HG03280 (cell line): ENCODE results near the gene PHLPP2.
"Not testable (repeated sequence)": the region's sequence is repeated elsewhere in the genome, so short reads cannot be mapped to it uniquely, and the experiment has no call there.

Source experiments
- ATAC-seq: cut with Tn5 transposase; IDR thresholded peaks from one replicate; pipeline ENCODE4 v1.9.1; 2021; ENCODE audit warnings: mild to moderate bottlenecking, moderate library complexity; ENCODE audit not compliant: unreplicated experiment

PHLPP2 gene

DNA sequence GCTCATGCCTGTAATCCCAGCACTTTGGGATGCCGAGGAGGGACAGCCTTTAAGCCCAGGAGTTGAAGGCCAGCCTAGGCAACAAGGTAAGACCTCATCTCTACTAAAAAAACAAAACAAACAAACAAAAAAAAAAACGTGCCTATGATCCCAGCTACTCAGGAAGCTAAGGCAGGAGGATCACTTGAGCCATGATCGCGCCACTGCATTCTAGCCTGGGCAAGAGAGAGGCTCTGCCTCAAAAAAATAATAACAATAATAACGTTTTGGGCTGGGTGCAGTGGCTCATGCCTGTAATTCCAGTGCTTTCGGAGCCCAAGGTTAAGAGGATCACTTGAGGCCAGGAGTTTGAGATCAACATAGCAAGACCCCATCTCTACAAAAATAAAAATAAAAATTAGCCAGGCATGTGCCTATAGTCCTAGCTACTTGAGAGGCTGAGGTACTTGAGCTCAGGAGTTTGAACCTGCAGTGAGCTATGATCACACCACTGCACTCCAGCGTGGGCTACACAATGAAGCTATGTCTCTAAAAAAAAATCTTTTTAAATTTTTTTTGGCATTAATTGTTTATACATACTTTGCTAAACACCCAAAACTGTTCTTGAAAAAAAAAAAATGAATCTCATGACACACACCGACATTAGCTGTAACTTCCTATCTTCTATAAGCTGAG, 3.3 kb downstream of the PHLPP2 start:
- ATAC-seq = no peak

DNA sequence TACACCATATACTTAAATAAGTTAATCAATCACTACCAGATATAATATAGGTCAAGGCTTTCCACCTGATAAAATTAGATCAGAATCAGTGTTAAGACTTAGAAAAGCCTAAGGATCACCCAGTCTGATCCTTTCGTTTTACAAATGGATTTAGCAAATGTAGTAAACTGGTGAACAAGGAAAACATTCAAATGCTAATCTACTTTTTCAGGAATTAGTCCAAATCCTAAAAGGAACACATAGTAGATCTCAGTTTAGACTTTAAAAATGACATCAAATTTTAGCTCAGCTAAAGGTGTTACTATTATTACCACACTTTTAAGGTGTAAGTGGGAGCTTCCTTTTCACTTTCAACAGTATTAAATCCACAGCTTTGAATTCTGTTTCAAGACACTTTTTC, 12.0 kb downstream of the PHLPP2 start:
- ATAC-seq = no peak

DNA sequence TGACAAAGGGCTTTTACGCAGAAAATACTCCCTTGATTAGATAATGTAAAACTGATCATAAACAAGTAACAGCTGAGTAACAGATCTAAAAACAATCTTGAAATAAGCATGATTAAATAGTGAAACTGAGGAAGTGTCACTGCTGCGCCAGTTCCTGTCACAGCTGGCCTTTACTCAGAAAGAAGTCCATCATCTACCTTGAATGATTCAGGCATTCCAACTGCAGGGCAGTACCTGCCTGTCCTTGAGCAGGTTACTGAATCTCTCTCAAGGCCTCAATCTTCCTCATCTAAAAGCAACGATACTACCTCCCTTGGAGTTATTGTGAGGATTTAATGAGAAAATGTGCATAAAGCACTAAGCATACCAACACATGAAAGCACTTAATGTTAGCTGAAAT, 12.7 kb downstream of the PHLPP2 start:
- ATAC-seq = no peak

DNA sequence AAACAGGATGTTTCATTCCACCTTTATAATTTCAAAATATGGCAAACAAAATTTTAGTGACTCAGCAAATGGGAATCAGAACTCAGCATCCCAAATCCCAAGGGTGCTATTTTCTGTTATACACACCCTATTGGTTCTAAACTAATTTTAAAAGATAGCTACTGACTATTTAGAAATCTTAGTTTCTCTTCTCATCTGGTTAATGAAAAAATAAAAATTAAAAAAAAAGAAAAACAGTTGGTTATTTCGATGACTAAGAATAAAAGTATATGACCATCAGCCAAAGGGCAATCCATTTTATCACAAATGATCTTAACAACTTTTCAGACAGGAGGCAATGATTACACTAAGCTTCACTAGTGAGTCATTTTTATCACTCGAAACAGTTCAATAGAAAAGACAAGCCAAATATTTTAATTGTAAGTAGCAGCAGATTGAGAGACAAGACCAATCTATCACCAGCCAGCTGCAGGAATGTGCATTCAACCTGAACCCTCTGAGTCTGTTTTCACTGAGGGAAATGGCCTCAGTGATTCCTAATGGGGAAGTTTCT, 15.2 kb downstream of the PHLPP2 start:
- ATAC-seq = no peak

DNA sequence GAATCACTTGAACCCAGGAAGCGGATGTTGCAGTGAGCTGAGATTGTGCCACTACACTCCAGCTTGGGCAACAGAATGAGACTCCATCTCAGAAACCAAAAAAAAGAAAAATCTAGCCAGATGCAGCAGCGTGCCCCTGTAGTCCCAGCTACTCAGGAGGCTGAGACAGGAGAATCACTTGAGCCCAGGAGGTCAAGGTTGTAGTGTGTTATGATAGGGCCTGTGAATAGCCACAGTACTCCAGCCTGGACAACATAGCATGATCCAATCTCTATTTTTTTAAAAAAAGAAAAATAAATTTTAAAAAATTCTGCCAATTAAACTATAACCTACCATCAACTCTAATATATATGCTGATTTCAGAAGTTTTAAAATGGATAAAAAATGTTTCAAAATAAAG, 15.8 kb downstream of the PHLPP2 start:
- ATAC-seq = no peak

DNA sequence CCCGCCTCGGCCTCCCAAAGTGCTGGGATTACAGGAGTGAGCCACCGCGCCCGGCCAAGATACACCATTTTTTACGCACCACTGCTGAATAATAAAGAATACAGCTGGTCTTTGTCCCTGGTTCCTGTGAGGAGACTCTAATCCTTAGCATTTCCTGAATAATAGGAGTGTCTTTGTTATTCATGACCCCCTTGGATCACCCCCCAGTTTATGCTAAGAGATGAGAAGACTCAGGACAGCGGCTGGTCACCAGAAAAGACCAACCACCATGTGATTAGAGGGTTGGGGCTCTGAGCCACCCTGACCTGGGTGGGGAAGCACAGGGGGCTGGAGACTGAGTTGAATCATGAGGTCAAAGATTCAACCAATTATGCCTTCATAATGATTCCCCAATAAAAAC, 17.3 kb downstream of the PHLPP2 start:
- ATAC-seq = no peak

DNA sequence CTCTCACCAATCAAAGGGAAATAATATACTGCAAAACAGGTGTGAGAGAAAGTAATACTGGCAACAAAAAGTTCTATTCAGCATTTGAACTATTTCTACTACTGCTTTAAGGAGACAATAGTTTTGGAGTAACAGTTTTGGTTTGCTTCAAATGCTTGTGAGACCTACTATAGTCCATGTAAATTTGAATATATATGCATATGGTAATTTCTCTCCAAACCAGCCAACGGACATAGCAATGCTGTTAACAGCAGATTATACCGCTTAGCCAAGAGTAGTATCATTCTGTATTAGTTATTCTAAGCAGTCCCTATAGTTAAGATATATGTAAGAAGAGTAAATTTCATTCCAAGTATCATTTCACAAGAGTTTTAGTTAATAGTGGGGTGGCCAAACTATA, 18.5 kb downstream of the PHLPP2 start:
- no peak for ATAC-seq

DNA sequence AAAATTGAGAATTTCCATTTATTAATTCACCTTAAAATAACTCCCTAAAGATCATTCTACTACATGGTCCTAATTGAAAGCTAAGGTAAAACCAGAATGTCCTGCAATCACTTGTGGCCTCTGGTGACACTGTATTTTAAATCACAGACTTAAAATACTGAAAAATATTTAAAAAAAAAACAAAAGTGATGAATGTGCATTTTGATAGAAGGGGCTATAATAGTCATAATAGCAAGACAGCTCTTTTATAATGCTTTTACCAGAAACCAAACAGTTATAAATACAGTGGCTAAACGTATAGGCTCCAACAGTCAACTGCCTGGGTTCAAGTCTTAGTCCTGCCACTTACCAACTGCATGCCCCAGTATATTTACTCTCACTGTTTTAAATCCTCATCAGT, 21.2 kb downstream of the PHLPP2 start:
- ATAC-seq = no peak

DNA sequence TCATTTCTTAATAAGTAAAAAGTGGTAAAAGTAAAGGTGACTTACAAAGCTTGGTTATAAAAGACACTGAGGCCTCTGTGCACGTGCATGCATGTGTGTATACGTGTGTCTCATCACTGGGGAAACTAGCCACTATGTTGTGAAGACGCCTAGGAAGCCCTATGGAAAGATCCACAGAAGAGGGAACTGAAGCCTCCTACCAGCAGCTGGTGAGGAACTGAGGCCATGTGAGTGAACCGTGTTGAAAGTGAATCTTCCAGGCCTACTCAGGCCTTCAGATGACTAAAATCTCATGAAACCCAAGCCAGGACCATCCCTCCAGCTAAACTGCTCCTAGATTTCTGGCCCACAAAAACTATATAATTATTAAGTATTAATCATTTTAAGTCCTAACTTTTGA, 23.7 kb downstream of the PHLPP2 start:
- no peak for ATAC-seq

DNA sequence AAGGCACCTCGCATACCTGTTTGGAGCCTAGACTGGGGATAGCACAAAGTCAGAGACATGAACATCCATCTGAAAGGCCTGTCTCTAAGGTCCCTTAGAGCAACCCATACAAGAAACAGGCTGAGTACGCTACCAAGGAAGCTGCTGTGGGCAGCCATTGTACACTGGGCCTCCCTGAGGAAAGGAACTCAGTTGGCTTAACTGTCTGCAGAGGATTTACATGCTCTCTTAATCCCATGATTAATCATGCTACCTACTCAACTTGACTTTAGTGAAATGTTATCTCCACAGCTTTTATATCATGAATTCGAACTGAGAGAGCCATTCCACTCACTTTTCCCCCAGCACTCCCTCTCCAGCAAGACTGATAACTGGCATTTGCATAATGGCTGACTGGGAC, 26.0 kb downstream of the PHLPP2 start:
- no peak for ATAC-seq

DNA sequence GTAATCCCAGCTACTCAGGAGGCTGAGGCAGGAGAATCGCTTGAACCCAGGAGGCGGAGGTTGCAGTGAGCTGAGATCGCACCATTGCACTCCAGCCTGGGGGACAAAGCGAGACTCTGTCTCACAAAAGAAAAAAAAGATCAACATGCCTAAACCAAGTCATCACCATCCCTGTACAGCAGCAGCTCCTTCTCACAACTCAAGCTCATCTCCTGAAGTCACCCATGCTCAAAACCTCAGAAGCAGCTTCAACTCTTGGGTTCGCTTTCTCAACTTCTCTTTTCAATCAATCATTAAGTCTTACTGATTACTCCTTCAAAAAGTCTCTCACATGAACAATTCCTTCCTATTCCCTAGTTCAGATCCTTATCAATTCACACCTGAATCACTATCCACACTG, 31.3 kb downstream of the PHLPP2 start:
- ATAC-seq = no peak

DNA sequence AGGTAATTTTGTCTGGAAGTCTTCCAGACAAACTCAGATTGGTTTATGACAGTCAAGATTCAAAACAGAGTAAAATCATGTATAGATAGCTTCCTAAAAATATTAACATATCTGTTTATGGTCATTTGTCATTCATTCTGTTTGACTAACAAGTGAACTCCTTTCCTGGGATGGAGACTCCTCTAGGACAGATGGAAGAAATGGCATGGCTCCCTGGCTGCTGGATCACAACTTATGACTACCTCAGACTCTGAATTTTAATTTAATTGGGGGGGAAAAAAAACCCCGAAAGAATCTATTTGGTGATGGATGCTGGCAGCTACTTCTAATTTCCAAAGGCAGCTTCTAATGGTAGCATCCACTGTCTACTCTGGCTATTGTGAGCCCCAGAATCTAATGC, 34.6 kb downstream of the PHLPP2 start:
- ATAC-seq = no peak

DNA sequence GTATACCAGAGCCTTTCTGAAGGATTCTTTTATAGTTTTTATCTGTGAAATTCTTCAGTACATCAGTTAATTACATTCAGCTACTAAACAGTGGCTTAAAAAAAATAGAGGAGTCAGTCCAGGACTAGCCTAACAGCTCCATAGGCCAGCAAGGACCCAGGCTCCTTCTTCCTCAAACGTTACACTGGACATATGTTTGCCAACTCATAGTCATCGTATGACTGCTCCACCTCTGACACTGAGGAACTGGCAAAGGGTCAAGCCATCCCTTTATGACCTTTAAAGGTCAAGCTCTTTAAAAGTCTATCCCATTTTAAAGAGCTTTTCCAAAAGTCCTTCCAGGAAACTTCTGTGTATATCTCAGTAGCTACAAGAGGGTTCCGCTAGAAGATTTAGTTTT, 36.6 kb downstream of the PHLPP2 start:
- ATAC-seq = no peak

DNA sequence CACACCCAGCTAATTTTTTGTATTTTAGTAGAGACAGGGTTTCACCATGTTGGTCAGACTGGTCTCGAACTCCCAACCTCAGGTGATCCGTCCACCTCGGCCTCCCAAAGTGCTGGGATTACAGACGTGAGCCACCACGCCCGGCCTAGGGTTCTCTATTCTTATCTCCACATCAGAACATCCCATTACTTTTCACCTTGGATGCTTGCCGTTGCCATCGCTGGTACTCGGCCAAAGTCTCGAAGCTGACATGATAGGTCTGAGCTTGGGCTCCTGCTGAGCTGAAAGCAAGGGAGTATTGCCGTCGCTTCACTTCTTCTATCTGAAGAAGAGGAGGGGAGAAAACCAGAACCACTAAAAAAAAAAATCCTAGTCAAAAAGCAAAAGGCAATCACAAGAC, 40.2 kb downstream of the PHLPP2 start:
- not testable (repeated sequence) for ATAC-seq

DNA sequence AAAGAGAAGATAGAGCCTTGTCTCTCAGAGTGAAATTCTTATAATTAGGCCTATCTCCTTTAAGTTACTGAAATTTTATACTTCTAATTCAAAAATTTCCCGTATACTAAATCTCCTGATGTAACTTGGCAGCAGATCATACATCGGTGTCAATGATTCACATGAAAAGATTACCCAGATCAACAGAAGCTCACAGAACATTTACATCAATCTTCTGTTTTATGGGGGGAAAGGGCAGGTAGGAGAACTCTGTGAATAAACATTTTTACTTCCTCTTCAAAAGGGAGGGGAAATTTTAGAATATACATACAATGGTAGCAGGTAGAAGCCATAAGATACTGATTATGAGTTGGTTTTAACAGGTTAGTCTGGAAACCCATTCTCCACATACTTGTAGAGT, 43.1 kb downstream of the PHLPP2 start:
- ATAC-seq = no peak

DNA sequence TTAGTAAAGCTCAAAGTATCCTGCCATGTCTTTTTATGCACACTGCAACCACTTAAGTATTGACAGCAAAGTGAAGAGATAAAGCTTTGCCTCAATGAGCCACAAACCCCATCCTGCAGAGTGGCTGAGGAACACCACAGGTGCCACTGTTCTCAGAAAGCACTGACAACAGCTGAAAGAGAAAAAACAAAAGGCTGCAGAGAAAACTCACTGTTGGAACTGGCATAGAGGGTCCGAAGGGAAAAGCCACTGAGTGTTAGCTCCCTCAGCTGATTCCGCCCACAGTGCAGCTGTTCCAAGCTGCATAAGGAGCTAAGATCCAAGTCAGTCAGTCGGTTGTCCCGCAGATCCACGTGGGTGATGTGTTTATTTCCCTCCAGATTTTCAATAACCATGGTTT, 48.3 kb downstream of the PHLPP2 start:
- no peak for ATAC-seq

DNA sequence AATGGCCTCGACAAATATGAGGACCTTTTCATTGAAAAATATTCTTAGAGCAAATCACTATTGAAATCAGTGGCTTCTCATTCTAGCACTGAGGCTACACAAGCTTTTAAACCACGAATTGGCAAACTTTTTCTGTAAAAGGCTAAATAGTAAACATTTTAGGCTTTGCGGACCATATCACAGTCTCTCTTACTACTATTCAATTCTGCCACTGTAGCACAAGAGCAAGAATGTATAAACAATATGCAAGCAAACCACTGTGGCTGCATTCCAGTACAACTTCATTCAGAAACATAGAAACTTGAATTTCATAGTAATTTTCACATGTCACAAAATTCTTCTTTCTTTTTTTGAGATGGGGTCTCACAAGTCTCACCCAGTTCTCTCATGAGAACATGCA, 49.1 kb downstream of the PHLPP2 start:
- ATAC-seq = no peak

DNA sequence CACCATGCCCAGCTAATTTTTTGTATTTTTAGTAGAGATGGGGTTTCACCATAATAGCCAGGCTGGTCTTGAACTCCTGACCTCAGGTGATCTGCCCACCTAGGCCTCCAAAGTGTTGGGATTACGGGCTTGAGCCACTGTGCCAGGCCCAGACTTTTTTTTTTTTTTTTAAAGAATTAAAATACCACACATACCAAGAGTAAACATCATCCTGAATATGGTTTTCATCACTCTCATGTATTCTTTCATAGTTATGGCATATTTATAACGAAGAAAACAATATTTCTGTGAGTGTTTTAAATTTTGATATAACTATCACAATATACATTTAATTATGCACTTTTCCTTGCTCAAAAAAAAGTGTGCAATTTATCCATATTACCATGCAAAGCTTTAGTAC, 50.3 kb downstream of the PHLPP2 start:
- no peak for ATAC-seq

DNA sequence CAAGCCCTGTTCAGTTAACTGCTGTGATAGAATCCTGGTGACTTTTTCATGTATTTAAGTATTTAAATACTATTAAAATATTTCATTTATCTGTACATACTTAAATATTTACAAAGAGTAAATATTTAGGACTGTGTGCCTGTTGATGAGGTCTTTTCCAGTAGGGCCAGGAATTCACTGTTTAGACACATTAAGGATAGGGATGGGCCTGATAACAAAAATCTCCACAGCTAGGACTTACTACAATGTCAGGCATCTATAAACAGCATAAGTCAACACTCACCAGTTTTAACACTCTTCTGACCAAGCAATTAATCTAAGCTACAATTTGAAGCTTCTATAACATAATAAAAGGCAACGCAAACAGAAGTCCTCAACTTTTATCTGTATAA, 50.9 kb downstream of the PHLPP2 start:
- ATAC-seq = no peak

DNA sequence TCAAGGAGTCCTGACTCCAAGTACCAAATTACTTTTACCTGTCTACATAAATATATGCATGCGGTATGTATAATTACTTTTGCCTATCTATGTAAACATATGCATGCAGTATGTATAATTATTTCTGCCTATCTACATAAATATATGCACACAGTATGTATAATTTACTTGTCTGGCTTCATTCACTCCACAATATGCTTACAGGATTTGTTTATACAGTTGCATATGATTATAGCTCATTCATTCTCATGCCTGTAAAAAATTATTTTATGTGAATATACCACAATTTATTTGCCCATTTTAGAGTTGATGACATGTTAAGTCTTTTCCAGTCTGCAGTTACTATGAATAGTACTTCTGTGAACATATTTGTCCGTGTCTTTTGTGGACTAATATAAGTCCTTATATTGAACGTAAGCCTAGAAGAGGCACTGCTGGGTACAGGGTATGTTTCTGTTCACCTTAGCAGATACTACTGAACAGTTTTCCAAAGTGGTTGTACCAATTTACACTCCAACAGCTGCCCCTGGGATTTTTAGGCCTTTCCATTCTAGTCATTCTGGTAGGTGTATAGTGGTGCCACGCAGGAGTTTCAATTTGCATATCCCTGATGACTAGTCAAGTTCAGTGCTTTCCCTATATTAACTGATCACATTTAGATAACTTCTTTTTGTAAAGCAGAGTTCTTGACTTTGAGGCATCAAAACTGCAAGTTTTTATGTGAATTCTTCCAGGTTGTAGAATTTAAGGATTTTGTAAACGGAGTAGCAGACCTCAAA, 51.5 kb downstream of the PHLPP2 start:
- no peak for ATAC-seq

DNA sequence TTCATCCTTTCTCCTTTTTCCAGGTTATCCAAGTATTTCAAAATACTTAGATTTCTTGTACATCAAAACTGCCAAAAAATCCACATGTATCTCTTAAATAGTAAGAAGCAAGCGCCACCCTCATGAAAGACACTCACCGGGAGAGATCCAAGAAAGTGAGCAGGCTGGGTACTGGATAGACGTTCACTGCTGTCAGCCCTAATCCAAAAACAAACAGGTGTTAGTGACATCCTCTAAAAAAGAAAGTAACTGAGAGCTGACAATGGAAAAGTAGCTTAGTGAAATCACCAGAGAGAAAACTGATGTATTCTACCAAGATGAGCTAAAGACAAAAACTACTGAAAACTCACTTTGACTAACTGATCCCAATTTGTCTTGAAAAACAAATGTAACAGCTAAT, 52.4 kb downstream of the PHLPP2 start:
- ATAC-seq = no peak

DNA sequence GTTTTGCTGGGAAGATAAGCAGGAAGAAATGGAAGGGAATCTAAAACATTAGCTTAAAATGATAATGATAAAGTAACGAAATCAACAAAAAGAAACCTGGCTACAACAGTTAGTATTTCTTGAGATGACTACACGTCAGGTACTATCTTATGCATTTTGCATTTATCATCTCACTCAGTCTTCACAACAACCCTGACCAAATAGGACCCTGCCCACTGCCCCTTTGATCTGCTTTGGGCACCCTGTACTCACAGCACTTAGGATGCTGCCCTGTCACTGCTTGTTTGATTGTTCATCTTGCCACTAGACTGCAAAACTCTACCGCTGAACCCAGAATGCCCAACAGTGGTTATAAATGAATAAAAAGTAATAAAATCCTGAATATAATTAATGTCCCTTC, 53.3 kb downstream of the PHLPP2 start:
- no peak for ATAC-seq

DNA sequence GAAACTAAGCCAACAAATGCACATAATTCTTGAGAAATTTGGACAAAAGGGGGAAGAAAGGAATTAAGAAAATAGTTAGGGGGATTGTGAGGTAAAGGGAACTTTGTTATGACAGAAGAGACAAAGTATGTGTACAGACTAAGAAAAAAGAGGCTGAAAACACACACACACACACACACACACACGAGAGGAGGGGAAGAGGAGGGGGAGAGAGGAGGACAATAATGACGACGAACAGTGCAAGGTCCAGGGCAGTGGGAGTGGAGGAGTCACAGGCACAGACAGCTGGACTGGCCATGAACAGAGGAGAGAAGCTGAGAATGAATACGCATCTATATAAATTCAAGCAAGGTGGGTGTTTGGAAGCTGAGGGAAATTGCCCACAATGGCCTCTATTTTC, 54.0 kb downstream of the PHLPP2 start:
- ATAC-seq = no peak
